Activated T-helper 17 cell treated with anti-CD3 and anti-CD28 coated beads, Interleukin-2, amount 50 U/mL, for 72 hours (primary cell): ENCODE data around the gene SMPX. TPM values are rescaled to one million over a fixed set of nuclear protein-coding genes. Genes with fewer than 3 reads are reported as not detected.
A peak's percentile ranks its signal among the peaks of the same experiment; 100 is the strongest.
"Not testable (repeated sequence)": the region's sequence is repeated elsewhere in the genome, so short reads cannot be mapped to it uniquely, and the experiment has no call there.

Experiments used
- ATAC-seq: fragments of 150-1000 bp; cut with Tn5 transposase; replicated peaks from 2 replicates; pipeline ENCODE4 v1.10.0; 2021; ENCODE audit warnings: mild to moderate bottlenecking, moderate library complexity
- H3K27ac Mint-ChIP-seq: one replicate; pipeline ENCODE4 v1.8.0; 2022; ENCODE audit warnings: mixed read lengths
- H3K27me3 Mint-ChIP-seq: one replicate; pipeline ENCODE4 v1.8.0; 2022; ENCODE audit warnings: mixed read lengths
- H3K36me3 Mint-ChIP-seq: one replicate; pipeline ENCODE4 v1.8.0; 2022; ENCODE audit warnings: low read depth, mild to moderate bottlenecking, mixed read lengths
- H3K4me1 Mint-ChIP-seq: one replicate; pipeline ENCODE4 v1.8.0; 2022; ENCODE audit warnings: mixed read lengths
- H3K4me3 Mint-ChIP-seq: one replicate; pipeline ENCODE4 v1.8.0; 2022; ENCODE audit warnings: mild to moderate bottlenecking, mixed read lengths
- H3K9me3 Mint-ChIP-seq: one replicate; pipeline ENCODE4 v1.8.0; 2022; ENCODE audit warnings: mixed read lengths
- total RNA-seq, 2 donors: library from RNA; stranded (reverse); gene quantifications; one replicate each; pipeline ENCODE4 v1.2.3, GENCODE V29; 2022

The SMPX gene
- total RNA-seq, result not detected

- H3K36me3 Mint-ChIP-seq, result no peaks in the 10 kb centered on the region
- ATAC-seq, result no peak
- no peak within 1 kb of the TSS for H3K27ac Mint-ChIP-seq
- H3K4me1 Mint-ChIP-seq, result no peaks in the 10 kb centered on the region
- no peaks in the 10 kb centered on the region for H3K9me3 Mint-ChIP-seq
- H3K4me3 Mint-ChIP-seq, result no peak within 1 kb of the TSS
- H3K27me3 Mint-ChIP-seq, result no peaks in the 10 kb centered on the region
These were observed at the start of gene SMPX for GRCh38 chrX:21757960-21758359. Gene SMPX (minus strand): TSS chrX:21758116. CDS start chrX:21754290, 3,826 bp downstream.

- ATAC-seq, result peak; percentile 77
- Mint-ChIP-seq H3K4me3 (no peak overlapping the region), H3K27ac (no peak overlapping the region), H3K9me3 (no peaks in the 10 kb centered on the region), H3K27me3 (no peaks in the 10 kb centered on the region), H3K36me3 (no peaks in the 10 kb centered on the region), H3K4me1 (no peaks in the 10 kb centered on the region)
These were observed 48.8 kb upstream of the SMPX start for GRCh38 chrX:21806691-21807090.

- no peak overlapping the region for H3K27ac Mint-ChIP-seq
- no peaks in the 10 kb centered on the region for H3K9me3 Mint-ChIP-seq
- no peak for ATAC-seq
- no peaks in the 10 kb centered on the region for H3K4me1 Mint-ChIP-seq
- no peaks in the 10 kb centered on the region for H3K27me3 Mint-ChIP-seq
- H3K36me3 Mint-ChIP-seq, result no peaks in the 10 kb centered on the region
- H3K4me3 Mint-ChIP-seq, result no peak overlapping the region
These were observed 44.9 kb upstream of the SMPX start for GRCh38 chrX:21802839-21803238.

GRCh38 chrX:21802054-21802670 lies 44.2 kb upstream of the SMPX start:
- Mint-ChIP-seq H3K27me3 (no peaks in the 10 kb centered on the region), H3K9me3 (no peaks in the 10 kb centered on the region), H3K4me3 (no peak overlapping the region), H3K4me1 (no peaks in the 10 kb centered on the region), H3K36me3 (no peaks in the 10 kb centered on the region), H3K27ac (no peak overlapping the region)
- ATAC-seq, result no peak

- ATAC-seq, result no peak
- H3K27ac Mint-ChIP-seq, result no peak overlapping the region
- no peak overlapping the region for H3K4me3 Mint-ChIP-seq
- no peaks in the 10 kb centered on the region for H3K9me3 Mint-ChIP-seq
- H3K4me1 Mint-ChIP-seq, result no peaks in the 10 kb centered on the region
- H3K27me3 Mint-ChIP-seq, result no peaks in the 10 kb centered on the region
- H3K36me3 Mint-ChIP-seq, result no peaks in the 10 kb centered on the region
These were observed 42.4 kb upstream of the SMPX start for GRCh38 chrX:21800344-21800770.

- Mint-ChIP-seq H3K4me3 (no peak overlapping the region), H3K27me3 (no peaks in the 10 kb centered on the region), H3K36me3 (no peaks in the 10 kb centered on the region), H3K9me3 (no peaks in the 10 kb centered on the region), H3K4me1 (no peaks in the 10 kb centered on the region), H3K27ac (no peak overlapping the region)
- ATAC-seq, result no peak
These were observed 41.9 kb upstream of the SMPX start for GRCh38 chrX:21799767-21800166.

GRCh38 chrX:21798677-21799219 lies 40.8 kb upstream of the SMPX start:
- Mint-ChIP-seq H3K4me3 (no peak overlapping the region), H3K27me3 (no peaks in the 10 kb centered on the region), H3K27ac (no peak overlapping the region), H3K4me1 (no peaks in the 10 kb centered on the region), H3K9me3 (no peaks in the 10 kb centered on the region), H3K36me3 (no peaks in the 10 kb centered on the region)
- no peak for ATAC-seq

GRCh38 chrX:21781976-21782375 lies 24.1 kb upstream of the SMPX start:
- ATAC-seq, result no peak
- Mint-ChIP-seq H3K27ac (no peak overlapping the region), H3K9me3 (no peaks in the 10 kb centered on the region), H3K27me3 (peaks cover 13% of the 10 kb centered on the region), H3K36me3 (no peaks in the 10 kb centered on the region), H3K4me3 (no peak overlapping the region), H3K4me1 (no peaks in the 10 kb centered on the region)

GRCh38 chrX:21781525-21781924 lies 23.6 kb upstream of the SMPX start:
- H3K4me1 Mint-ChIP-seq, result no peaks in the 10 kb centered on the region
- no peak for ATAC-seq
- H3K9me3 Mint-ChIP-seq, result no peaks in the 10 kb centered on the region

GRCh38 chrX:21779095-21779494 lies 21.2 kb upstream of the SMPX start:
- no peak for ATAC-seq
- no peaks in the 10 kb centered on the region for H3K4me1 Mint-ChIP-seq
- H3K9me3 Mint-ChIP-seq, result no peaks in the 10 kb centered on the region
- H3K27ac Mint-ChIP-seq, result no peak overlapping the region
- H3K4me3 Mint-ChIP-seq, result no peak overlapping the region
- no peaks in the 10 kb centered on the region for H3K36me3 Mint-ChIP-seq
- no peaks in the 10 kb centered on the region for H3K27me3 Mint-ChIP-seq

More at GRCh38 chrX:21781525-21781924, 23.6 kb upstream of the SMPX start:
- peaks cover 10% of the 10 kb centered on the region for H3K27me3 Mint-ChIP-seq
- H3K27ac Mint-ChIP-seq, result no peak overlapping the region
- no peak overlapping the region for H3K4me3 Mint-ChIP-seq
- H3K36me3 Mint-ChIP-seq, result no peaks in the 10 kb centered on the region

- no peak overlapping the region for H3K27ac Mint-ChIP-seq
- no peaks in the 10 kb centered on the region for H3K36me3 Mint-ChIP-seq
- no peak overlapping the region for H3K4me3 Mint-ChIP-seq
- no peaks in the 10 kb centered on the region for H3K9me3 Mint-ChIP-seq
- ATAC-seq, result no peak
- H3K4me1 Mint-ChIP-seq, result no peaks in the 10 kb centered on the region
- no peaks in the 10 kb centered on the region for H3K27me3 Mint-ChIP-seq
These were observed 20.3 kb upstream of the SMPX start for GRCh38 chrX:21778236-21778635.

- H3K36me3 Mint-ChIP-seq, ATAC-seq, H3K27ac Mint-ChIP-seq, H3K27me3 Mint-ChIP-seq, H3K4me3 Mint-ChIP-seq, H3K9me3 Mint-ChIP-seq, H3K4me1 Mint-ChIP-seq: not testable (repeated sequence)
These were observed 17.2 kb upstream of the SMPX start for GRCh38 chrX:21775128-21775527.

GRCh38 chrX:21773036-21773435 lies 15.1 kb upstream of the SMPX start:
- H3K9me3 Mint-ChIP-seq, H3K27ac Mint-ChIP-seq, H3K4me3 Mint-ChIP-seq, H3K36me3 Mint-ChIP-seq, ATAC-seq, H3K4me1 Mint-ChIP-seq, H3K27me3 Mint-ChIP-seq: not testable (repeated sequence)

GRCh38 chrX:21770631-21771321 lies 12.9 kb upstream of the SMPX start:
- Mint-ChIP-seq H3K4me1 (no peaks in the 10 kb centered on the region), H3K9me3 (no peaks in the 10 kb centered on the region), H3K4me3 (no peak overlapping the region), H3K36me3 (no peaks in the 10 kb centered on the region), H3K27ac (no peak overlapping the region), H3K27me3 (no peaks in the 10 kb centered on the region)
- no peak for ATAC-seq

GRCh38 chrX:21766101-21766500 lies 8.2 kb upstream of the SMPX start:
- H3K27ac Mint-ChIP-seq, result no peak overlapping the region
- no peaks in the 10 kb centered on the region for H3K4me1 Mint-ChIP-seq
- H3K9me3 Mint-ChIP-seq, result no peaks in the 10 kb centered on the region
- H3K4me3 Mint-ChIP-seq, result no peak overlapping the region
- ATAC-seq, result no peak
- H3K27me3 Mint-ChIP-seq, result no peaks in the 10 kb centered on the region
- no peaks in the 10 kb centered on the region for H3K36me3 Mint-ChIP-seq
